ENCODE measurements around the gene SOX13. TPM values are rescaled to one million over a fixed set of nuclear protein-coding genes. Genes with fewer than 3 reads are reported as not detected.

Gene SOX13
- total RNA-seq, 1 experiment from 2014 or later, result 171 TPM

DNA sequence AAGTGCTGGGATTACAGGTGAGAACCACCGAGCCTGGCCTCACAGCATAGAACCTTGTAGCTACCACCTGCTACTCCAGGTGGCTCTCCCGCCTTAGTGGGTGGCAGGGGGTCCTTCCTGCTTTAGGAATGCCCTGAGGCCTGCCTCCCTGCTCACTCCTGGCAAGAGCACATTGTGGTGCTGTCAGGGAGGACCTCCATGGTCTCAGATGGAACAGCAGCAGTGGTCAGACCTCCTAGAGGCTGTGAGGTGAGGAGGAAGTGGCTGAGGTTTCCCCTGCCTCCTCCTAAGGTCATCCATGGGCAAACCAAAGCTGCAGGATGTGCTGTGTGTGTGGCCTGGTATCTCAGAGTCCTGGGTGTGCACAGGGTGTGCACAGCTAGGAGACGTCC is 6.7 kb downstream of the SOX13 start (continued):
- TF ChIP-seq MXD4 (CRISPR knock-in tag; IDR thresholded peaks at IDR 0.05; ENCODE audit: borderline replicate concordance) (no peak), JUN (CRISPR knock-in tag; IDR thresholded peaks at IDR 0.05) (no peak), JAZF1 (CRISPR knock-in tag; IDR thresholded peaks at IDR 0.05) (no peak), ZNF121 (CRISPR knock-in tag; IDR thresholded peaks at IDR 0.05) (no peak), ZNF263 (CRISPR knock-in tag; IDR thresholded peaks at IDR 0.05; ENCODE audit: low read depth) (peak; percentile 54; the same call in 1 of the 2 replicates), GTF2I (CRISPR knock-in tag; conservative IDR thresholded peaks at IDR 0.05) (no peak), SMAD4 (CRISPR knock-in tag; IDR thresholded peaks at IDR 0.05) (no peak), FOXP1 (CRISPR knock-in tag; IDR thresholded peaks at IDR 0.05; ENCODE audit: borderline replicate concordance) (peak; percentile 36; the same call in 1 of the 2 replicates), NFATC4 (CRISPR knock-in tag; IDR thresholded peaks at IDR 0.05) (no peak), ATF2 (CRISPR knock-in tag; IDR thresholded peaks at IDR 0.05; ENCODE audit: borderline replicate concordance, low read depth) (no peak), E2F1 (CRISPR knock-in tag; IDR thresholded peaks at IDR 0.05) (no peak), E2F5 (CRISPR knock-in tag; IDR thresholded peaks at IDR 0.05) (no peak), TCF7 (CRISPR knock-in tag; IDR thresholded peaks at IDR 0.05; ENCODE audit: low read depth) (no peak), PREB (CRISPR knock-in tag; IDR thresholded peaks at IDR 0.05; ENCODE audit: borderline replicate concordance) (no peak), TEAD1 (CRISPR knock-in tag; IDR thresholded peaks at IDR 0.05) (peak; percentile 37; the same call in 1 of the 2 replicates), ZNF423 (CRISPR knock-in tag; IDR thresholded peaks at IDR 0.05) (peak; percentile 54; the same call in 1 of the 2 replicates), ZSCAN18 (CRISPR knock-in tag; IDR thresholded peaks at IDR 0.05) (no peak)
- TF ChIP-seq, protein P1, sequence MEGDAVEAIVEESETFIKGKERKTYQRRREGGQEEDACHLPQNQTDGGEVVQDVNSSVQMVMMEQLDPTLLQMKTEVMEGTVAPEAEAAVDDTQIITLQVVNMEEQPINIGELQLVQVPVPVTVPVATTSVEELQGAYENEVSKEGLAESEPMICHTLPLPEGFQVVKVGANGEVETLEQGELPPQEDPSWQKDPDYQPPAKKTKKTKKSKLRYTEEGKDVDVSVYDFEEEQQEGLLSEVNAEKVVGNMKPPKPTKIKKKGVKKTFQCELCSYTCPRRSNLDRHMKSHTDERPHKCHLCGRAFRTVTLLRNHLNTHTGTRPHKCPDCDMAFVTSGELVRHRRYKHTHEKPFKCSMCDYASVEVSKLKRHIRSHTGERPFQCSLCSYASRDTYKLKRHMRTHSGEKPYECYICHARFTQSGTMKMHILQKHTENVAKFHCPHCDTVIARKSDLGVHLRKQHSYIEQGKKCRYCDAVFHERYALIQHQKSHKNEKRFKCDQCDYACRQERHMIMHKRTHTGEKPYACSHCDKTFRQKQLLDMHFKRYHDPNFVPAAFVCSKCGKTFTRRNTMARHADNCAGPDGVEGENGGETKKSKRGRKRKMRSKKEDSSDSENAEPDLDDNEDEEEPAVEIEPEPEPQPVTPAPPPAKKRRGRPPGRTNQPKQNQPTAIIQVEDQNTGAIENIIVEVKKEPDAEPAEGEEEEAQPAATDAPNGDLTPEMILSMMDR (IDR thresholded peaks at IDR 0.05), result no peak
- TF ChIP-seq, protein P2, sequence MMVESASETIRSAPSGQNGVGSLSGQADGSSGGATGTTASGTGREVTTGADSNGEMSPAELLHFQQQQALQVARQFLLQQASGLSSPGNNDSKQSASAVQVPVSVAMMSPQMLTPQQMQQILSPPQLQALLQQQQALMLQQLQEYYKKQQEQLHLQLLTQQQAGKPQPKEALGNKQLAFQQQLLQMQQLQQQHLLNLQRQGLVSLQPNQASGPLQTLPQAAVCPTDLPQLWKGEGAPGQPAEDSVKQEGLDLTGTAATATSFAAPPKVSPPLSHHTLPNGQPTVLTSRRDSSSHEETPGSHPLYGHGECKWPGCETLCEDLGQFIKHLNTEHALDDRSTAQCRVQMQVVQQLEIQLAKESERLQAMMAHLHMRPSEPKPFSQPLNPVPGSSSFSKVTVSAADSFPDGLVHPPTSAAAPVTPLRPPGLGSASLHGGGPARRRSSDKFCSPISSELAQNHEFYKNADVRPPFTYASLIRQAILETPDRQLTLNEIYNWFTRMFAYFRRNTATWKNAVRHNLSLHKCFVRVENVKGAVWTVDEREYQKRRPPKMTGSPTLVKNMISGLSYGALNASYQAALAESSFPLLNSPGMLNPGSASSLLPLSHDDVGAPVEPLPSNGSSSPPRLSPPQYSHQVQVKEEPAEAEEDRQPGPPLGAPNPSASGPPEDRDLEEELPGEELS (CRISPR knock-in tag; IDR thresholded peaks at IDR 0.05), result peak; percentile 22; the same call in 1 of the 2 replicates
- TF ChIP-seq, protein P3, sequence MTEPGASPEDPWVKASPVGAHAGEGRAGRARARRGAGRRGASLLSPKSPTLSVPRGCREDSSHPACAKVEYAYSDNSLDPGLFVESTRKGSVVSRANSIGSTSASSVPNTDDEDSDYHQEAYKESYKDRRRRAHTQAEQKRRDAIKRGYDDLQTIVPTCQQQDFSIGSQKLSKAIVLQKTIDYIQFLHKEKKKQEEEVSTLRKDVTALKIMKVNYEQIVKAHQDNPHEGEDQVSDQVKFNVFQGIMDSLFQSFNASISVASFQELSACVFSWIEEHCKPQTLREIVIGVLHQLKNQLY (CRISPR knock-in tag; IDR thresholded peaks at IDR 0.05), result no peak
- TF ChIP-seq, protein P4, sequence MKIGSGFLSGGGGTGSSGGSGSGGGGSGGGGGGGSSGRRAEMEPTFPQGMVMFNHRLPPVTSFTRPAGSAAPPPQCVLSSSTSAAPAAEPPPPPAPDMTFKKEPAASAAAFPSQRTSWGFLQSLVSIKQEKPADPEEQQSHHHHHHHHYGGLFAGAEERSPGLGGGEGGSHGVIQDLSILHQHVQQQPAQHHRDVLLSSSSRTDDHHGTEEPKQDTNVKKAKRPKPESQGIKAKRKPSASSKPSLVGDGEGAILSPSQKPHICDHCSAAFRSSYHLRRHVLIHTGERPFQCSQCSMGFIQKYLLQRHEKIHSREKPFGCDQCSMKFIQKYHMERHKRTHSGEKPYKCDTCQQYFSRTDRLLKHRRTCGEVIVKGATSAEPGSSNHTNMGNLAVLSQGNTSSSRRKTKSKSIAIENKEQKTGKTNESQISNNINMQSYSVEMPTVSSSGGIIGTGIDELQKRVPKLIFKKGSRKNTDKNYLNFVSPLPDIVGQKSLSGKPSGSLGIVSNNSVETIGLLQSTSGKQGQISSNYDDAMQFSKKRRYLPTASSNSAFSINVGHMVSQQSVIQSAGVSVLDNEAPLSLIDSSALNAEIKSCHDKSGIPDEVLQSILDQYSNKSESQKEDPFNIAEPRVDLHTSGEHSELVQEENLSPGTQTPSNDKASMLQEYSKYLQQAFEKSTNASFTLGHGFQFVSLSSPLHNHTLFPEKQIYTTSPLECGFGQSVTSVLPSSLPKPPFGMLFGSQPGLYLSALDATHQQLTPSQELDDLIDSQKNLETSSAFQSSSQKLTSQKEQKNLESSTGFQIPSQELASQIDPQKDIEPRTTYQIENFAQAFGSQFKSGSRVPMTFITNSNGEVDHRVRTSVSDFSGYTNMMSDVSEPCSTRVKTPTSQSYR (CRISPR knock-in tag; IDR thresholded peaks at IDR 0.05), result no peak
- TF ChIP-seq, protein P5, sequence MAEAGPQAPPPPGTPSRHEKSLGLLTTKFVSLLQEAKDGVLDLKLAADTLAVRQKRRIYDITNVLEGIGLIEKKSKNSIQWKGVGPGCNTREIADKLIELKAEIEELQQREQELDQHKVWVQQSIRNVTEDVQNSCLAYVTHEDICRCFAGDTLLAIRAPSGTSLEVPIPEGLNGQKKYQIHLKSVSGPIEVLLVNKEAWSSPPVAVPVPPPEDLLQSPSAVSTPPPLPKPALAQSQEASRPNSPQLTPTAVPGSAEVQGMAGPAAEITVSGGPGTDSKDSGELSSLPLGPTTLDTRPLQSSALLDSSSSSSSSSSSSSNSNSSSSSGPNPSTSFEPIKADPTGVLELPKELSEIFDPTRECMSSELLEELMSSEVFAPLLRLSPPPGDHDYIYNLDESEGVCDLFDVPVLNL (CRISPR knock-in tag; IDR thresholded peaks at IDR 0.05; ENCODE audit: borderline replicate concordance, low read depth), result no peak

Data from WTC11 (cell line).